GM19452 (cell line): ENCODE data around the gene TSKU.

Experiments used
- ATAC-seq: cut with Tn5 transposase; IDR thresholded peaks from one replicate; pipeline ENCODE4 v1.9.1; 2021; ENCODE audit not compliant: unreplicated experiment

The TSKU gene

DNA sequence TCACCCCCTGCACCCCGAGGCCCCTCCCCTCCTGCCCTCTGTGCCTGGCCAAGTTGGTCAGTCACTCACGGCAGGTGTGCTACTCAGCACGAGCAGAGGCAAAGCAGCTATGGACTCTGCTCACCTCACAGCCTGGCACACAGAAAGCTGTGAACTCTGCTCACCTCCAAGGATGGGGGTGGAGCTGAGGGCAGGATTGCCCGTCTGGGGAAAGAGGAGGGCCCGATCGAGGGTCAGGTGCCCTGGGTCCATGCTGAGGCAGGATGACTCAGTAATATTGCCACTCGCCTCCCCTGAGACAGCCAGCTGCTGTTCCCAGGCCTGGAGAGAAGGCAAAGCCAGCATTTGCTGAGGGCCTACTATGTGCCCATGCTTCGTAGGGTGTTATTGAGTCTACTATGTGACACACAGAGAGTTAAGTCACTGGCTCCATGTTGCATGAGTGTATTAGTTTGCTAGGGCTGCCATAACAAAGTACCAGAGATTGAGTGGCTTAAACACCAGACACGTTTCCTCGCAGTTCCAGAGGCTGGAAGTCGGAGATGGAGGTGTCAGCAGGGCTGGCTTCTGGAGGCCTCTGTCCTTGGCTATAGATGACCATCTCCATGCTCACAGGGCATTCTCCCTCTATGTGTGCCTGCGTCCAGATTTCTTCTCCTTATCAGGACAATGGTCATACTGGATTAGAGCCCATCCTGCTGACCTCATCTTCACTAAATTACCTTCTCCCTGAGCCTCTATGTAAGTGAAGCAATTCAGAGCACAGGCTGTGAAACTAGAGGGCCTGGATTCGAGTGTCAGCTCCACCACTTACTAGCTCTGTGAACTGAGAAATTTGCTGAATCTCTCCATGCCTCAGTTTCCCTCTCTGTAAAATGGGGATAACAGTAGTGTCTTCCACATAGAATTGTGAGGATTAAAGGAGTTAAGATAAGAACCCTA is 13.2 kb upstream of the TSKU start:
- no peak for ATAC-seq

DNA sequence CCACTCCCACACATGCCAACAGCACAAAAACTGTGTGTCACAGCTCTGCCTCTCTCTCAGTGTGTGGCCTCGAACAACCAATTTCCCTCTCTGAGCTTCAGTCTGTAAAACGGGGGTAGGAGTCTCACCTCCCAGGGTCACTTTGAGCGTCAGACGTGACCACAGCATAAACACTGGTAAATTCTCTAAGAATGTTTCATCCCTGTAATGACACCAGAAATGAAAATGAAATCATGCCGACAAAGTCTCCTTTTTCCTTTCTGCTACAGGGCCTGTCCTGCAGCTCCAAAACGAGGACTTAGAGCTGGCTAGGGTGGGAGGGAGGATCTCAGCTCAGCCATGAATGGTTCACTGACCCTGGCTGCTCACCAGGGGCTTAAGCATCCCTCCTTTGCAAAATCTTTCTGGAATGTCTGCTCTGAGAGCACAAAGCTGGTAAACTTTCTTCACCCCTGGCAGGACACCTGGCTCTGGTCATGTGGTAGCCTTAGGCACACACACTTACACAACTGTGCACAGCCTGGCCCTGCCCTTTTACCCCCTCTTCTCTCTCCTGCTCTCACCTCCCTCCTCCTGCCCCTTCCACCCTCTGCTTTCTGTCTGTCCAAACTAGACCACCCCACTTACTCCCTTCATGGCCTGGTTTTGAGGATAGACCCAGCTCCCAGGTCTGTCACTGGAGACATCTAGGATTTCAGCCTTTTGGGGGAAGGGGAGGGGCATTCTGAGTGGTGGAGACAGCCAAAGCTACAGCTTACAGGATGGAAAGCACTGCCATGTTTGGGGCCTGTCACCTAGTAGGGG is 12.3 kb upstream of the TSKU start:
- no peak for ATAC-seq

DNA sequence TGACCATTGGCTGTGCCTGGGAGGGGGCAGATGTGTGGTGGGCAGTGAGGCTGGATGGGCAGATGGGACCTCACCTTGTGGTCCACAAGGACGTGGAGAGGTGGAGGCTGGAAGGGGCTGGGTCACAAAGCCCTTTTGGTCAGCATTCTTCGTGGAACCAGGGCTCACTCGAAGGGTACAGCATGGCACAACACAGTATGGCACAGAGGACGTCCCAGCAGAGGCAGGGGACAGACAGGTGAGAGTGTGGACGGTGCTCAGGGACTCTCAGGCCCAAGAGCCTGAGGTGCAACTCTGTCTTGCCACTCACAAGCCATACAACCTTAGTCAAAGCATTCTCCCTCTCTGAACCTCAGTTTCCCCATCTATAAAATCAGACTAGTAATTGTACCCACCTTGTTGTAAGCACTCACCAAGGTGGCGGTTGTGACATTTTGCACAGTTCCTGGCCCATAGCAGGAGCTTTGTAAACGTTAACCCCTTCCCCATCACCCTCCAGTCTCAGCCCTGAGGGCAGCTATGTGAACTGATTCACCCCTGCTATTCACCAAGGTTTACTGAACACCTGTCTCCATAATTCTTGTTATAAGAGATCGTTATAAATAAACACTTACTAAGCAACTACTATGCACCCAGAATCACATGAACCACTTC is 11.6 kb upstream of the TSKU start:
- no peak for ATAC-seq

DNA sequence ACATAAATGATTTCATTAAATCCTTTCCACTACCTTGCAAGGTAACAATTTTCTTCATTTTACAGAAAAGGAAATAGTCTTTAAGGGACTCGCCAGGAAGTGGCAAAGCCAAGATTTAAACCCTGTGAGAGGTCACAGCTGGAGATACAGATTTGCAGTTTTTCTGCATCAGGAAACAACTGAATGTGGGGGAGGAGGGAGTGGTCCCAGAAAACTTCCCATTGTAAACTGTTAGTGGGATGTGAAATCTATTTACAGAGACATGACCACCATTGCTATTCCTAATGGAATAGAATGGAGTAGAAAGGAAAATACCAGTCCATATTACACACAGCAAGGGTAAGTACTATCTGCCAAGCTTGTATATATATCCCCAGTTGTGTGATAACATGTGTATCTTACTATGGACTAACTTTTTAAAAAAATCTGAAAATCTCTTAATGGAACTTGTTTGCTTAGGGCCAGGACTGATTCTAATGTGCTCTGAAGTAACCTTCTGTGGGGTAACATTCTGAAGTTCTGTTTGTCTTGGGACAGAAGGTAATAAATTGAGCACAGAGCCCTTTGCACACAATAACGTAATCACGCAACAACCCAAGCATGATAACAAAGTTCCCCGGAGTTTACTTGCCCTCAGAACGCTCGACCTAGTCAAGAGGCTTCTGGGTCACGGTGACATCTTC is 10.9 kb upstream of the TSKU start:
- no peak for ATAC-seq

DNA sequence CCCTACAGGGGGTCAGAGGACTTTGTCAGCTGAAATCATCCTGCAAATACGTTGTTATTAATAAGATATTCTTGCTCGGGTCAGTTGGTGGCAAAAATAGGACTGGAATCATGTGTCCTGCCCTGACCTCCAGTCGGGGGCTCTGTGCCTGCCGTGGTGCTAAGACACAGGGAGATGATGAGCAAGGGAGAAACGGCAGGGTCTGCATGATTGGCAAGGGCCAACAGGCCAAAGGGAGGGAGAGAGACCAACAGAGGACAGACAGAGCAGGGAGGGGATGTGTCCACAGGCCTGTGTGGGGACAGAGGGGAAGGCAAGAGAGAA is 10.4 kb upstream of the TSKU start:
- ATAC-seq = no peak

DNA sequence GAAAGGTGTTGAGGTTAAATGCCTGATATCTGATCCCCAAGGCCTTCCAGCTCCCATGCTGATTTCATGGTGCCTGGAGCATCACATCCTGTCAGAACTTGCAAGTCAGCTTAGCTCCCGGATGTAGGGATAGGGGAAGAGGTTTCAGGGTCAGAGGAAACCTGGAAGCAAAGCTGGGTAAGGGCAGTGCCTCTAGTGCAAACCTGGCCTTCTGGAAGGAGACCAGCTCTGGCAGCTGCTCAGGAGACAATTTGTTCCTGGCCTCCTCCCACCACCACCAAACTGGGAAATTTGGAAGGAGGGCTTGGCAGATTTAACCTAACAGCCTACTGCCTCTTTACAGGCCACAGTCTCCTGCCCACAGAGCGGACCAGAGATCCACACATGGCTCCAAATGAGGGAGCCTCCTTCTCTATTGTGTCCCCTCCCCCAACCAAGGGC is 9.2 kb upstream of the TSKU start:
- ATAC-seq = no peak

DNA sequence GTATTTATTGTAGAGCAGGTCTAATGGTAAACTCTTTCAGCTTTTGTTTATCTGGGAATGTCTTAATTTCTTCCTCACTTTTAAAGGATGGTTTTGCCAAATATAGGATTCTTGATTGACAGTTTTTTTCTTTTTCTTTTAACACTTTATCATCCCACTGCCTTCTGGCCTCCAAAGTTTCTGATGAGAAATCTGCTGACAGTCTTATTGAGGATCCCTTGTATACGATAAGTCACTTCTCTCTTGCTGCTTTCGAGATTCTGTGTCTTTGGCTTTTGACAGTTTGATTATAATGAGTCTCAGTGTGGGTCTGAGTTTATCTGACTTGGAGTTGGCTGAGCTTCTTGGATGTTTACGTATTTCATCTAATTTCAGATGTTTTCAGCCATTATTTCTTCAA is 6.7 kb upstream of the TSKU start:
- no peak for ATAC-seq

DNA sequence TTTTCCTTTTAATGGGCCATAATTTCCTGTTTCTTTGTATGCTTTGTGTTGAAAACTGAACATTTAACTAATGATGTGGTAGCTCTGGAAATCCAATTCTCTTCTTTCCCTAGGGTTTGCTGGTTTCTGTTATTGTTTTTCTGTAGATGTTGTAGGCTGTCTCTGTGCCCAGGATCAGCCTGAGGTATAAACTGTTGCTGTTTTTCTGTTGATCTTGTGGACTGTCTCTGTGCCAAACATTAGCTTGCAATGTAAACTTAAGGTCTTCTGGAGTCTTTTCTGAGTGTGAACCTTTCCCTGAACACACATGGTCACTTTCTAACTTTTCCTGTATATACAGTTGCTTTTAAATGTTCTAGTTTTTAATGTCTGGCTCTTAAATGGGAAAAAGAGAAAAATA is 5.9 kb upstream of the TSKU start:
- no peak for ATAC-seq

DNA sequence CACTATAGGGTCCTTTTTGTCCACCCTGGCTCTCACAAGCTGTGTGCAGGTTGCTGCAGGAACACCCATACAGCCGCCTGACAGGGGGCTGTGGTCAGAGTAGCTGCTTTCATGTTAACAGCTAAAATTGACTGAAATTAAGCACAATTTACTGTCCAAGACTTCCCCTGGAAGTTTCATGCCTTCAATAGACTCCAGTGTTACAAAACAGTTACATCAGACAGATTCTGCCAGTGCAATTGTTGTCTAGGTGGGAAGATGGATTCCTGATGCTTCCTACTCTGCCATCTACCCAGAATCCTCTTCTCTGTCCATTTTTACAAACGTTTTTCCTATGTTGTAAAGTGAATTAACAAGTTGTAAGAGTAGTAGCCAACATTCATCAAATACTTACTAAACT is 5.3 kb upstream of the TSKU start:
- ATAC-seq = no peak

DNA sequence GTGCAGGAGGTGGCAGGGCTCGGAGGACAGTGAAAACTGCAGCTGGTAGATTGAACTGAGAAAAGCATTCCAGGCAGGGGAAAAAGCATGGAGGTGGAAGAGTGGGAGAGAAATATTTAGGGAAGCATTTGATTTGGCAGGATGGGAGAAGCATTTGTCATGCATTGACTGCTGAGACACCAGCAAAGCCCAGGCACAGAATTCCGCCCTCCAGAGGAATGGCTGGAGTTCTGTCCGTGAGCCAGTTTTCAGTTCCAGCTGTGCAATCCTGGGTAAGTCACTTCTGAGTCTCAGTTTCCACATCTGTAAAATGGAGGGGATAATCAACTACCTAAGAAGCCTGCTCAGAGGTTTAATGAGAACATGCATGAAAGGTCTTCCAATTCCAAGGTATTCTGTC is 4.3 kb upstream of the TSKU start:
- ATAC-seq = no peak

DNA sequence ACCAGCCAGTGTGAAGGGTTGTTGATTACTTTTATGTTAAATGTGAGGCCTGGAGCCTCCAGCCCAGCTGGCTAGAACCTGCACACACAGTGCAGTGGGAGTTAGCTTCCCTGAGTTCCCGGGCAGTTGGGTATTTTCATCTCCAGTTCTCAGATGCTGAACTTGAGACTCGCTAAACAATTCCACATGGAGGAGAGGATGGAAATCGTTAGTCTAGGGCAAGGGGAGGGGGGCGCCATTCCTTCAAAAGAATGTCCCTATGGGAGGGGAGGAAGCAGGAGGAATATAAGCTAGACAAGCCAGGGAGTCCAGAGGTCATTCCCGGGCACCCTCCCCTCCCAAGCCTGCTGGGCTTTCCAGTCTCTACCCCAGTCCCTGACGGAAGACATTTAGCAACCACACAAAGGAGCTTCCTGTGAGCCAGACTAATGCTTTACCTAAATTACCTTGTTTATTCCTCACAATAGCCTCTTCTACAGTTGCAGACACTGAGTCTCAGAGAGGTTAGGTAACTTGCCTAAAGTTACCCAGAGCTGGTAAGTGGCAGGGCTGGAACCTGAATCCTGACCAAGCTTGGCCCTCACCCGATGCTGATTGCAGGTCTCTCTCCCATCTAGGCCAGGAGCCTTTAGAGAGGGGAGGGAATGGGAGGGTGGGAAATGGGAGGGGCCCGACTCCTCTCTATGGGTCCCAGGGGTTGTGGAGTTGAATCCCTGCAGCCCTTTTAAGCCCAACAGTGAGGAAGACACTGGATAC is 1.9 kb upstream of the TSKU start:
- no peak for ATAC-seq

DNA sequence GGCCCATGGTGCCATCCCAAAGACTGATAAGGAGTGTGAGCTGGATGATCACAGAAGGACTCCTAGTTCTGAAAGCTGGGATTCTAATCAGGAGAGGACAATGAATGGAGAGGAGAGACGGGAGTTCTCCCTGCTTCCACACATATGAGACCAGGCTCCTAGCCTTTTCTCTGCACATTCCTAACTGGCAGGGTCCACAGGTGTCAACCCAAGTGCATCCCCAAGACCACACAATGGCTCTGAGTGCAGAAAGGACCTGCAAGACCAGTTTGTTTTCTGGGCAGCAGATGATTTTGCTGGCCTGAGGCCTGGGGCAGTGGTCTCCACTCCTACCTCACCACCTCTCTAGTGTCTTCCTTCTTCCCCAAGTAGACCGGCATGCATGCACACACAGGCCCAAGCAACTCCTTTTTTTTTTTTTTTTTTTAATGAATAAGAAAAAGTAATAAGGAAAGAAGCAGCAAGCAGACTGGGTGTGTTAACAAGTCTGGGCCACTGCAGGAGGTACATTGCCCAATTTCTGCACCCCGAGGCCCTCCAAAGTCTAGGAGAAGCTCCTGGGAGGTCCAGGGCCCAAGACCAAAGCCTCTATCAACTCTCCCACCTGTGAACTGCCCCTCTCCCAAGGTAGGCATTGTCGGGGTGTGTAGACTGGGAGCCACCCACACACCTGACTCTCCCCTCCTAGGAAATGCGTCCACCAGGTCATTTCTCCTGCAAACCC is 1.2 kb upstream of the TSKU start:
- ATAC-seq = no peak

DNA sequence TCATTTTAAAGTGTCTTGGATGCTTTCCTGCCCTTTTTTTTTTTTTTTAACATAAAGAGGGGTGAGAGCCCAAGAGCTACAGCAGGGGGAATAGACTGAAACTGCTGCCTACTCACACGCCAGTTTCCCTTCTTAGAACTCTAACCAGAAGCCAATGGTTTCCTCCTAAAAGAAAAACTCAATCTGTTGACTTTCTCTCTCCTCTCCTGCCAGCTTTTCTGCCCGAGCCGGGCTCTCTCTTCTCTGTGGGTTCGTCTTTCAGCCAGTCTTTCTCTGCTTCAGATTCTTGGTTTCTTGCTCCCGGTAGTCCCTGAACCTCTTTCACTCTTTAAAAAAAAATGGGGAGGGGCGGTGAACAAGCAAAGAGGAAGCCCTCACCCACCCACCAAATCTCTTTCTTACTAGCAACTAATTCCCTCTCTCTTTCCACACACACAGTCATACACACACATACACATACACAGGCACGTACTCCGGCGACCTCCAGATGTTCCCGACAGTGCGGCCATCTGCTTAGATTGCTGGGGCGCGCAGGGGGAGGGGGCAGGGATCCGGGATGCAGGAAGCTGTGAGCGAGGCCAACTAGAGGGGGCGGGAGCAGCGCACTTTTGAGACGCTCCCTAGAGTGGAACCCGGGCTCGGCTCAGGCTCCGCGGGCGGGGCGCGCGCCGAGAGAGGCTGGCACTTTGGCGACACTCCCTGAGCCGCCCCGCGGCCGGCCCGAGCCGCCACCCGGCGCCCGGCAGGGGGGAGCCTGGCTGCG is 444 bp upstream of the TSKU start:
- ATAC-seq = no peak

DNA sequence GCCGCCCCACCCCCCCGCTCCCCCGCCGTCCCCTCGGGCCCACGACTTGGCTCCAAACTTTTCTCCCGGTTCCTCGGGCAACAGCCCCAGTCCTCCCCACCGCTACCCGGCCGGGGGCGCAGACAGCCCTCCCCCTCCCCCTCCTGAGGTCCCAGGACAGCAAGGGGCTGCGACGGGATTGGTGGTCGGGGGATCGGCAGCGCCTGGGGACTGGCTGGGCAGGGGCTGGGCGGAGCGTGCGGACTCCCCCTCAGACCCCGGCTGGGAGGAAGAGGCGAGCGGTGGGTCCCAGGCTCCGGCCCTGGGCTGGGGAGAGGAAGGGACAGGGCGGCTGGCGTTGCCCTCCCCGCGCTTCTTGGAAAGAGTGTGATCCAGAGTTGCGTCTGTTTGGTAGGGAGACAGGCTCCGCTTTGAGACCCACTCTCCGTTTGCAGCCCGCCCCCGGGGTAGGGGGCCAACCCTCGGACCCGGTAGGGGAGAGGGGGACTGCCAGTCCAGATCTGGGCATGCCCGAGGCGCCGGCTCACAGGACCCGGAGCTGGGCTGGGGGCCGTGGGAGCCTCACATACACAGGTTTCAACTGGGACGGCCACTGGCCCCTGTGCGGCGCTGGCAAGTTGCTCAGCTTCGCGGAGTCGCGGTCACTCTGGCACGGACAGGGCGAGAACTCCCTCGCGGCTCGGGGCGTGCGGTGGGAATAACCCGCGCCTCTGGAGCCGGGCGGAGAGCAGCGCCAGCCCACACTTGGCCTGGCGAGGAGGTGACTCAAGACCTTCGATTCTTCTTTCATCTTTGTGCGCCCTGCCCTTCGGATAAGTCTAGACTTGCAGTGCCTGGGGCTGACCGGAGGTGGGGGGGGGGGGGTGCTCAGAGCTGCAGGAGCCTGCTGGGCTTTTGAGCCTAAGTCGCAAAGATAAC is 999 bp downstream of the TSKU start:
- no peak for ATAC-seq

DNA sequence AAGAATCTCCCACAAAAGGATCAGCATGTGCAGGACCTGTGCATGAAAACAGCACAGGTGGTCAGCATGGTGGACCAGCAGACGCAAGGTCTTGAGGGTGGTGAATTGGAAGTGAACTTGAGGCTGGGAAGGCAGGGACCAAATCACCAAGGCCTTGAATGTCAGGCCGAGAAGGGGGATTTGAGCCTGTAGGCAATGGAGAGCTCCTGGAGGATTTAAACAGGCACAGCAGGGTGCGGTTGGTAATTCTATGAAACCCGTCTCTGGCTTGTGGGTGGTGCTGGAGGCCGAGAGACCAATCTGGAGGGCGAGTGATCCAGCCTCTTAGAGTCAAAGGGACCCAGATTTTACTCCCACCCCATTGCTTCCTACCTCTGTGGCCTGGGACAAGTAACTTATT is 2.4 kb downstream of the TSKU start:
- ATAC-seq = no peak

DNA sequence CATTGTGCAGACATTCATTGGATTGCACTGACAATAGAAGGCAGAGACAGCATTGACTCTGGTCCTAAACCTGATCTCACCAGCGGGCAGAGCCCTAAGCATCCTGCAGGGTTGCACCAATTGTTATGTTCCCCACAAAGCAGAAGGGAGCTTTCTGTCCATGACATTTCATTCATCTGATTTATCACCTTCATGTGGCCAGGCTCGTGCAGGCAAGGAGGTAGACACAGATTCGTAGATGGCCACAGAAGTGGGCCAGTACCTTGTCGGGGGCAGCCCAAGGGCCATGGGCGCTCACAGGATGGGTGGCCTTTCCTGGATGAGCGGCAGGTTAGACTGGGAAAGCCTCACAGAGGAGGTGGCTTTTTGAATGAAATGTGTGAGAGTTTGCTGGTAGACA is 2.9 kb downstream of the TSKU start:
- ATAC-seq = no peak

DNA sequence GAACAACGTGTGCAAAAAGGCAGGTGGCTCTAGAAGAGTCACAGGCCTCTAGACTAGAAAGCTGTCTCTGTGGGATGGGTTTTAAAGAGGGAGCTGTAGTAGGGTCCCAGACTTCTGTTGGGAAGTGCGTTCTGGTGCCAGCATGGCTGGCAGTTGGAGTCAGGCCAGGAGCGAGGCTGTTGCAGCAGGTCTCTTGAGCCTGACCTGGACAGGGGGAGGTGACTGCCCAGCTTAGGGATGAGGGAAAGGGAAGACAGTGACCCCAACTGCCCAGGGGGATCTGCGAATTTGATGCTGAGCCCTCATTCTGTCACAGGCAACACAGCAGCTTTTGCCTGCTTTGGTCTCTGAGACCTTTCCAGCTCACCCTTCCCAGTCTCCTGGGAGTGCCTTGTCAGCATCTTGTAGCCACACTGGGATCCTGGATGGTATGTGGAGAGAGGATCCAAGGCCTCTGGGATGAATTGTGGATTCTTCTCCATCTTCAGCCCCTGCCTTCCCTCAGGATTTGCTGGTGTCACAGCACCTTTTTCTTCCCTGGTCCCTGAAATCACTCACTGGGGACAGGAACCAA is 3.4 kb downstream of the TSKU start:
- no peak for ATAC-seq

DNA sequence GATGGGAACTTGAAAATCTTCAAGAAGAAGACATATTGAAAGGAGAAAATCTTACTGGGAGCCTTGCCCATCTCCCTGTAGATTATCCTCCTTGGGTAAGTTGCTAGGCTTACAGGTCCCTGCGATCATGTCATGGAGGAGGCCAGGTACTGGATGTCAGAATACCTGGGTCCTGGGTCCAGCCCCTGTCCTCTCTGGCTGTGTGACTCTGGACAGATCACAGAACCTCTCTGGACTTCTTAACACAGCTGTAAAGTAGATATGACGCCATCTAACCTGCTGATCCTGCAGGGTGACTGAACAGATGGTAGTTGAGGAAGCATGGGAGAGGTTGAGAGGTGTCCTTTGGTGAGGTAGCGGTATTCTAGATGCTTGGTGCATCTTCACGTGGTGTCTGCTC is 4.1 kb downstream of the TSKU start:
- ATAC-seq = no peak
